Smooth muscle cell (in vitro differentiated cells): ENCODE measurements around the gene SENP8. TPM values are rescaled to one million over a fixed set of nuclear protein-coding genes. Genes with fewer than 3 reads are reported as not detected.

Source experiments
- DNase-seq: peaks from one replicate; lab custom pipeline; 2025; ENCODE audit not compliant: unreplicated experiment; lab: John Stamatoyannopoulos, UW
- H2AFZ ChIP-seq: fragments of 200-600 bp; sonication (generic); 2 replicates; pipeline ENCODE4 v1.6.0; 2016; ENCODE audit warnings: antibody characterized with exemption, low read depth, mild to moderate bottlenecking
- H3F3A ChIP-seq: fragments of 200-600 bp; sonication (generic); 2 replicates; pipeline ENCODE4 v1.6.0; 2017; ENCODE audit warnings: antibody characterized with exemption, low read depth
- H3K27ac ChIP-seq: fragments of 200-600 bp; sonication (generic); 2 replicates; pipeline ENCODE4 v1.5.1; 2016; ENCODE audit warnings: low read depth, mild to moderate bottlenecking
- H3K27me3 ChIP-seq: fragments of 200-600 bp; sonication (generic); 2 replicates; pipeline ENCODE4 v1.6.1; 2016; ENCODE audit warnings: low read depth, mild to moderate bottlenecking
- H3K36me3 ChIP-seq: fragments of 200-600 bp; sonication (generic); 2 replicates; pipeline ENCODE4 v1.5.1; 2016; ENCODE audit warnings: low read depth
- H3K4me1 ChIP-seq: fragments of 200-600 bp; sonication (generic); 2 replicates; pipeline ENCODE4 v1.5.1; 2016; ENCODE audit warnings: low read depth
- H3K4me2 ChIP-seq: fragments of 200-600 bp; sonication (generic); 2 replicates; pipeline ENCODE4 v1.6.0; 2016; ENCODE audit warnings: mild to moderate bottlenecking
- H3K4me3 ChIP-seq: fragments of 200-600 bp; sonication (generic); 2 replicates; pipeline ENCODE4 v1.5.1; 2016; ENCODE audit warnings: mild to moderate bottlenecking
- H3K79me2 ChIP-seq: fragments of 200-600 bp; sonication (generic); 2 replicates; pipeline ENCODE4 v1.6.0; 2016; ENCODE audit warnings: low read depth, mild to moderate bottlenecking
- H3K9ac ChIP-seq: fragments of 200-600 bp; sonication (generic); 2 replicates; pipeline ENCODE4 v1.6.0; 2016; ENCODE audit warnings: low read depth
- H3K9me3 ChIP-seq: fragments of 200-600 bp; sonication (generic); replicated peaks from 2 replicates; pipeline ENCODE4 v1.5.1; 2016; ENCODE audit warnings: low read depth
- H4K20me1 ChIP-seq: fragments of 200-600 bp; sonication (generic); 2 replicates; pipeline ENCODE4 v1.6.0; 2016; ENCODE audit warnings: low read depth
- WGBS: methylation state at CpG from one replicate; pipeline ENCODE4 v1.1.7; 2016; ENCODE audit warnings: low lambda C conversion rate; 5-methylcytosine and 5-hydroxymethylcytosine counted together
- polyA plus RNA-seq: library from polyadenylated mRNA; unstranded; fragments of >200 nt; fragmentation: Nextera tagmentation; extraction: Ambion mirVana; gene quantifications from 2 replicates; pipeline ENCODE4 v1.2.1, GENCODE V29; 2016
- total RNA-seq: library from RNA; depleted of rRNA; stranded (reverse); fragments of >200 nt; gene quantifications from 2 replicates; pipeline ENCODE4 v1.2.3, GENCODE V29; 2014
- TF ChIP-seq, protein P1 (sequence below): fragments of 200-600 bp; sonication (generic); IDR thresholded peaks from 2 replicates; pipeline ENCODE4 v1.5.1; 2017; ENCODE audit warnings: borderline replicate concordance, mild to moderate bottlenecking, antibody characterized with exemption; ENCODE audit not compliant: insufficient read depth, poor library complexity, severe bottlenecking

The SENP8 gene
- total and polyA plus RNA-seq, 2 experiments from 2014 or later = 2.3 to 4.0 TPM

DNA sequence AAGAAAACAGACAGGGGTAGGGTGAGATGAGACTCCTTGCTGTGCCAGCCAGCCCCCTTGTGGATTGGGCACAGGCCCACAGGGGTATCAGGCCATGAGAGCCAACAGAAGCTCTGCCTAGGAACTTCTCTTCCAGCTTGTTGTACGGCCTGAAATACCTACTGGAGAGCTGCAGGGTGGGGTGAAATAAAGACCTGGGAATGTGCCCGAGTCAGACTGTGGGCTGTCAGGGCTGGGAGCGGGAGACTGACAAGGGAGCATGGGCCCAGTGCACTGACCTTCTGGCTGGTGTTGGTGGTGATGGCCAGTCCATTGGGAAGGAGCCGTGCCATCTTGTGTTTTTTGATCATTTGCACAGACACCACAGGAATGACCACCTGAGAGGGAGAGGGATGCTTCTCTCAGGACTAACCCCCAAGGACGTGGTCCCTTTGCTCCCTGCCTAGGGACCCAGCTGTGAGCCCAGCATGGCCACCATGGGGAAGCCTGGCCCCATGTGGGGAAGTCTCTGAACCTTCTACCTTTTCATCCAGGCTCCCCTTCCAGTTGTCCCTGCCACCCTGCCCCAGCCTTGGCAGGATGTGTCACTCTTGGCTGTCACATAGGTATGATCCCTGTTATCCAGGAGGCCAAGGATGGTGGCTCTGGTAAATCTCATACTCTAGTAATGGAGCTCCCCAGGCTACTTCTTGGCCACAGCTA is 48.7 kb downstream of the SENP8 start:
- no peak for DNase-seq

DNA sequence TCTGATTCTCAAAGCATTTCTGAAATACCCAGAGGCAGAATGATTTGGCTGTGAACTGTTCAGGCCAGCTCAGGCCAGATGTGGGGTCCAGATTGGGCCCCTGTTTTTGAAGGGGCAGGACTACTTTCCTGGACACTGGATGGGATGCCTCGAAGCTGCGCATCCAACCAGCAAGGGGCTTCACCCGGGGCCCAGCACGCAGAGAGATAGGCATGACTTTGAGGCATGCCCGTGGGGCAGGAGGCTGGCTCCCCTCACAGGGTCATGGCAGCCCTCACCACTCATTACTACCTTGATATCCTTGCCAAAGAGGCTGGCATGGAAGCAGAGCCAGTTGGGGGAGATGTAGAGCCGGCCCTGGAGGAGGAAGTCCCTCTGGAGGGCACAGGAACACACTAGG is 49.2 kb downstream of the SENP8 start:
- H3K4me2 ChIP-seq = no peak overlapping the region
- no peaks in the 10 kb centered on the region for H3F3A ChIP-seq
- H3K79me2 ChIP-seq = no peaks in the 10 kb centered on the region
- WGBS = 96% methylated on average over 6 of the region's 6 CpGs
- no peak overlapping the region for H3K27ac ChIP-seq
- no peak overlapping the region for H2AFZ ChIP-seq
- H3K9me3 ChIP-seq = no peaks in the 10 kb centered on the region
- no peak overlapping the region for H3K9ac ChIP-seq
- no peaks in the 10 kb centered on the region for H3K27me3 ChIP-seq
- H4K20me1 ChIP-seq = no peaks in the 10 kb centered on the region
- TF ChIP-seq, protein P1, sequence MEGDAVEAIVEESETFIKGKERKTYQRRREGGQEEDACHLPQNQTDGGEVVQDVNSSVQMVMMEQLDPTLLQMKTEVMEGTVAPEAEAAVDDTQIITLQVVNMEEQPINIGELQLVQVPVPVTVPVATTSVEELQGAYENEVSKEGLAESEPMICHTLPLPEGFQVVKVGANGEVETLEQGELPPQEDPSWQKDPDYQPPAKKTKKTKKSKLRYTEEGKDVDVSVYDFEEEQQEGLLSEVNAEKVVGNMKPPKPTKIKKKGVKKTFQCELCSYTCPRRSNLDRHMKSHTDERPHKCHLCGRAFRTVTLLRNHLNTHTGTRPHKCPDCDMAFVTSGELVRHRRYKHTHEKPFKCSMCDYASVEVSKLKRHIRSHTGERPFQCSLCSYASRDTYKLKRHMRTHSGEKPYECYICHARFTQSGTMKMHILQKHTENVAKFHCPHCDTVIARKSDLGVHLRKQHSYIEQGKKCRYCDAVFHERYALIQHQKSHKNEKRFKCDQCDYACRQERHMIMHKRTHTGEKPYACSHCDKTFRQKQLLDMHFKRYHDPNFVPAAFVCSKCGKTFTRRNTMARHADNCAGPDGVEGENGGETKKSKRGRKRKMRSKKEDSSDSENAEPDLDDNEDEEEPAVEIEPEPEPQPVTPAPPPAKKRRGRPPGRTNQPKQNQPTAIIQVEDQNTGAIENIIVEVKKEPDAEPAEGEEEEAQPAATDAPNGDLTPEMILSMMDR = no peak
- no peaks in the 10 kb centered on the region for H3K36me3 ChIP-seq
- peaks cover 8% of the 10 kb centered on the region for H3K4me1 ChIP-seq
- no peak overlapping the region for H3K4me3 ChIP-seq
- DNase-seq = no peak

More for the DNA sequence above, 48.7 kb downstream of the SENP8 start:
- H3K36me3 ChIP-seq = no peaks in the 10 kb centered on the region
- H3K79me2 ChIP-seq = no peaks in the 10 kb centered on the region
- 85% methylated on average over 5 of the region's 5 CpGs for WGBS
- no peaks in the 10 kb centered on the region for H4K20me1 ChIP-seq
- no peaks in the 10 kb centered on the region for H3K27me3 ChIP-seq
- no peak overlapping the region for H3K9ac ChIP-seq
- TF ChIP-seq, protein P1 = no peak
- H3K4me2 ChIP-seq = no peak overlapping the region
- H3K9me3 ChIP-seq = no peaks in the 10 kb centered on the region
- peaks cover 8% of the 10 kb centered on the region for H3K4me1 ChIP-seq
- H3K4me3 ChIP-seq = no peak overlapping the region
- no peak overlapping the region for H3K27ac ChIP-seq
- no peak overlapping the region for H2AFZ ChIP-seq
- no peaks in the 10 kb centered on the region for H3F3A ChIP-seq

DNA sequence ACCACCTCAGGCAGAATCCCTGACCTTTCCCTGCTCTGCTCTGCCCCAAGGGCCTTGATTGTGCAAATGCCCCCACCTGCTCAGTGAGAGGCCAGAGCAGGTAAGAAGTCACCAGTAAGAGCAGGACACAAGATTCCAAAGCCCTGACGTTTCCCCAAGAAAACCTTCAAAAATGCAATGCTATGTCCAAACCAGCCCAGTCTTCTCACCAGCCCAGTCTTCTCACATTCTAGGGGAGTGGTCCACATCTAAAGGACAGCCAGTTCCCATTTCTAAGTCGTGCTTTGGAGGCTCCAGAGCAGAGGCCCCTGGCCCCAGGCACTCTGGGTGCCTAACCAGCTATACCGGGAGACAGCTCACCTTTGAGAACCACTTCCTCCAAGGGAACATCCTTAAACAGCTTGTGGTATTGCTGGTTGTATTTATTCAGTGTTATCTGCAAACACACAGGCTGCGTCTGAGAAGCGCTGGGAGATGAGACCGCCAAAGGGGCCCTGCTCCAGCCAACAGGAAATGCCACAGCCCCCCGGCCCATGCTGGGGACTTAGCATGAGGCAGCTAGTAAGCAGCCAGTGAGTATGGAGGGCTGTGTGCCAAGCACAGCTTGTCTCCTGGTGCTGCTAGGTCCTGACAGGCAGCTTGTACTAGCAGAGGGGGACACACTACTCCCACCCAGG is 50.1 kb downstream of the SENP8 start:
- no peak overlapping the region for H2AFZ ChIP-seq
- no peak for DNase-seq
- peak overlapping the region; percentile 18 for H3K27ac ChIP-seq
- no peaks in the 10 kb centered on the region for H3K36me3 ChIP-seq
- no peaks in the 10 kb centered on the region for H4K20me1 ChIP-seq
- H3K9ac ChIP-seq = no peak overlapping the region
- no peaks in the 10 kb centered on the region for H3F3A ChIP-seq
- H3K9me3 ChIP-seq = no peaks in the 10 kb centered on the region
- 11% methylated on average over 7 of the region's 7 CpGs for WGBS
- H3K27me3 ChIP-seq = no peaks in the 10 kb centered on the region
- no peak overlapping the region for H3K4me3 ChIP-seq
- peaks cover 8% of the 10 kb centered on the region for H3K4me1 ChIP-seq
- peak overlapping the region; percentile 68 for H3K4me2 ChIP-seq
- H3K79me2 ChIP-seq = no peaks in the 10 kb centered on the region
- TF ChIP-seq, protein P1 = no peak
